ENCODE measurements around the gene PRPF40A.

PRPF40A gene

GRCh38 chr2:152623076-152623740, 94.1 kb downstream of the PRPF40A start:
- no peaks in the 10 kb centered on the region for H3K79me2 ChIP-seq (ENCODE audit: insufficient read depth, low read length)

GRCh38 chr2:152622219-152622618, 95.0 kb downstream of the PRPF40A start:
- Histone ChIP-seq H3F3A (ENCODE audit: low read depth) (no peaks in the 10 kb centered on the region), H3K27me3 (ENCODE audit: insufficient read depth, low read length, poor library complexity, severe bottlenecking) (no peaks in the 10 kb centered on the region), H3K9me3 (ENCODE audit: insufficient read depth, low read depth, low read length) (no peaks in the 10 kb centered on the region), H3K4me2 (ENCODE audit: low read depth, low read length, poor library complexity, severe bottlenecking) (no peak overlapping the region), H3K9ac (ENCODE audit: low read depth, low read length, poor library complexity, severe bottlenecking) (no peak overlapping the region), H3K36me3 (ENCODE audit: insufficient read depth, low read length) (no peaks in the 10 kb centered on the region), H3K79me2 (ENCODE audit: insufficient read depth, low read length) (no peaks in the 10 kb centered on the region), H4K20me1 (ENCODE audit: insufficient read depth, low read length, poor library complexity, severe bottlenecking) (no peaks in the 10 kb centered on the region), H3K9me2 (replicated peaks; ENCODE audit: low read depth, low read length) (no peaks in the 10 kb centered on the region), H3K4me3 (ENCODE audit: low read length, poor library complexity, severe bottlenecking) (no peak overlapping the region), H2AFZ (ENCODE audit: low read length) (no peak overlapping the region), H3K4me1 (ENCODE audit: insufficient read depth, low read length, poor library complexity, severe bottlenecking) (no peaks in the 10 kb centered on the region)
- no peak for TF ChIP-seq EZH2phosphoT487 (IDR thresholded peaks at IDR 0.05; ENCODE audit: borderline replicate concordance)

More at GRCh38 chr2:152623076-152623740, 94.1 kb downstream of the PRPF40A start:
- Histone ChIP-seq H3K9me2 (replicated peaks; ENCODE audit: low read depth, low read length) (no peaks in the 10 kb centered on the region), H3F3A (ENCODE audit: low read depth) (no peaks in the 10 kb centered on the region), H3K9ac (ENCODE audit: low read depth, low read length, poor library complexity, severe bottlenecking) (no peak overlapping the region), H3K4me3 (ENCODE audit: low read length, poor library complexity, severe bottlenecking) (no peak overlapping the region), H3K36me3 (ENCODE audit: insufficient read depth, low read length) (no peaks in the 10 kb centered on the region), H3K27me3 (ENCODE audit: insufficient read depth, low read length, poor library complexity, severe bottlenecking) (no peaks in the 10 kb centered on the region), H3K9me3 (ENCODE audit: insufficient read depth, low read depth, low read length) (no peaks in the 10 kb centered on the region), H4K20me1 (ENCODE audit: insufficient read depth, low read length, poor library complexity, severe bottlenecking) (no peaks in the 10 kb centered on the region), H2AFZ (ENCODE audit: low read length) (no peak overlapping the region), H3K4me1 (ENCODE audit: insufficient read depth, low read length, poor library complexity, severe bottlenecking) (no peaks in the 10 kb centered on the region), H3K4me2 (ENCODE audit: low read depth, low read length, poor library complexity, severe bottlenecking) (no peak overlapping the region)
- TF ChIP-seq EZH2phosphoT487 (IDR thresholded peaks at IDR 0.05; ENCODE audit: borderline replicate concordance) (no peak), CTCF (conservative IDR thresholded peaks at IDR 0.05; ENCODE audit: low read length) (no peak)

- no peak overlapping the region for H3K4me2 ChIP-seq (ENCODE audit: low read depth, low read length, poor library complexity, severe bottlenecking)
- no peaks in the 10 kb centered on the region for H4K20me1 ChIP-seq (ENCODE audit: insufficient read depth, low read length, poor library complexity, severe bottlenecking)
- no peak overlapping the region for H2AFZ ChIP-seq (ENCODE audit: low read length)
- no peaks in the 10 kb centered on the region for H3F3A ChIP-seq (ENCODE audit: low read depth)
- no peaks in the 10 kb centered on the region for H3K4me1 ChIP-seq (ENCODE audit: insufficient read depth, low read length, poor library complexity, severe bottlenecking)
- TF ChIP-seq CTCF (conservative IDR thresholded peaks at IDR 0.05; ENCODE audit: low read length) (no peak), EZH2phosphoT487 (IDR thresholded peaks at IDR 0.05; ENCODE audit: borderline replicate concordance) (no peak)
- H3K4me3 ChIP-seq (ENCODE audit: low read length, poor library complexity, severe bottlenecking): no peak overlapping the region
- H3K9me3 ChIP-seq (ENCODE audit: insufficient read depth, low read depth, low read length): no peaks in the 10 kb centered on the region
- H3K27me3 ChIP-seq (ENCODE audit: insufficient read depth, low read length, poor library complexity, severe bottlenecking): no peaks in the 10 kb centered on the region
- no peaks in the 10 kb centered on the region for H3K36me3 ChIP-seq (ENCODE audit: insufficient read depth, low read length)
- H3K79me2 ChIP-seq (ENCODE audit: insufficient read depth, low read length): no peaks in the 10 kb centered on the region
- H3K9me2 ChIP-seq (replicated peaks; ENCODE audit: low read depth, low read length): no peaks in the 10 kb centered on the region
- H3K9ac ChIP-seq (ENCODE audit: low read depth, low read length, poor library complexity, severe bottlenecking): no peak overlapping the region
Measured at GRCh38 chr2:152620985-152621384, 96.3 kb downstream of the PRPF40A start.

DNA sequence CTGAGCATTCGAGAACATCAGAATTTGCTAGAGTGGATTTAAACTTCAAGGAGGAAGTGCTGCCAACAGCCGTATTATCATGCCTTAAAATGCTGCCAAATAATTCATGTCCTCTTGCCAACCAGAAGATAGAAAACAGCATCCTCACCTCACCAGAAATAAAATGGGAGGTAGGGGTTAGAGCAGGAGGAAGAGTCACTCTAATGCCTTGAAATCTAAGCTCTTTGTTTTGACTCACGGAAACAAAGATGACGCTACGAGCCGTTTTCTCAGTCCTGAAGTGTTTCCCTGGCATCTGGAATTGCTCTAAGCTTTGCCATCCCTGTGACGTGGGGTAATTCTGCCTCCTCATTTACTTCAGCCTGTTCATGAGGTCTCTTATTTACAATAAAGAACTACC, 97.1 kb downstream of the PRPF40A start:
- Histone ChIP-seq H3F3A (ENCODE audit: low read depth) (no peaks in the 10 kb centered on the region), H3K9me3 (ENCODE audit: insufficient read depth, low read depth, low read length) (no peaks in the 10 kb centered on the region), H3K4me2 (ENCODE audit: low read depth, low read length, poor library complexity, severe bottlenecking) (no peak overlapping the region), H3K9ac (ENCODE audit: low read depth, low read length, poor library complexity, severe bottlenecking) (no peak overlapping the region), H3K36me3 (ENCODE audit: insufficient read depth, low read length) (no peaks in the 10 kb centered on the region), H3K79me2 (ENCODE audit: insufficient read depth, low read length) (no peaks in the 10 kb centered on the region), H3K4me1 (ENCODE audit: insufficient read depth, low read length, poor library complexity, severe bottlenecking) (no peaks in the 10 kb centered on the region), H3K4me3 (ENCODE audit: low read length, poor library complexity, severe bottlenecking) (no peak overlapping the region), H2AFZ (ENCODE audit: low read length) (no peak overlapping the region), H4K20me1 (ENCODE audit: insufficient read depth, low read length, poor library complexity, severe bottlenecking) (no peaks in the 10 kb centered on the region), H3K9me2 (replicated peaks; ENCODE audit: low read depth, low read length) (no peaks in the 10 kb centered on the region), H3K27me3 (ENCODE audit: insufficient read depth, low read length, poor library complexity, severe bottlenecking) (no peaks in the 10 kb centered on the region)
- TF ChIP-seq EZH2phosphoT487 (IDR thresholded peaks at IDR 0.05; ENCODE audit: borderline replicate concordance) (no peak), CTCF (conservative IDR thresholded peaks at IDR 0.05; ENCODE audit: low read length) (no peak)

Data from Loucy (cell line).